Bronchial epithelial cell (primary cell): ENCODE results near the gene PKNOX2. TPM values are rescaled to one million over a fixed set of nuclear protein-coding genes. Genes with fewer than 3 reads are reported as not detected.

Experiments
- DNase-seq: peaks from one replicate; pipeline ENCODE4 v3.0.0-alpha.2; 2010; ENCODE audit warnings: low read depth
- FAIRE-seq: peaks from 2 replicates; lab custom pipeline; 2011; peaks lifted over from hg19 to GRCh38; lab: Jason Lieb, UNC
- H3K27me3 ChIP-seq: 2 replicates; pipeline ENCODE4 v1.5.1; 2011; ENCODE audit warnings: low read length; ENCODE audit not compliant: control insufficient read depth, insufficient read depth
- H3K36me3 ChIP-seq: 2 replicates; pipeline ENCODE4 v1.5.1; 2011; ENCODE audit warnings: low read length; ENCODE audit not compliant: control insufficient read depth, insufficient read depth
- H3K4me3 ChIP-seq: 2 replicates; pipeline ENCODE4 v1.5.1; 2011; ENCODE audit warnings: mild to moderate bottlenecking, low read depth, low read length, control low read depth
- total RNA-seq: library from RNA; depleted of rRNA; stranded (reverse); fragments of >200 nt; gene quantifications from 2 replicates; pipeline ENCODE4 v1.2.1, GENCODE V29; 2014
- TF ChIP-seq, protein P1 (sequence below): IDR thresholded peaks from 2 replicates; pipeline ENCODE4 v1.5.1; 2011; ENCODE audit warnings: mild to moderate bottlenecking, moderate library complexity, low read length, control low read depth, inconsistent platforms; ENCODE audit not compliant: insufficient read depth, severe bottlenecking

PKNOX2 gene
- total RNA-seq, 1 donor from 2014 or later = not detected

DNA sequence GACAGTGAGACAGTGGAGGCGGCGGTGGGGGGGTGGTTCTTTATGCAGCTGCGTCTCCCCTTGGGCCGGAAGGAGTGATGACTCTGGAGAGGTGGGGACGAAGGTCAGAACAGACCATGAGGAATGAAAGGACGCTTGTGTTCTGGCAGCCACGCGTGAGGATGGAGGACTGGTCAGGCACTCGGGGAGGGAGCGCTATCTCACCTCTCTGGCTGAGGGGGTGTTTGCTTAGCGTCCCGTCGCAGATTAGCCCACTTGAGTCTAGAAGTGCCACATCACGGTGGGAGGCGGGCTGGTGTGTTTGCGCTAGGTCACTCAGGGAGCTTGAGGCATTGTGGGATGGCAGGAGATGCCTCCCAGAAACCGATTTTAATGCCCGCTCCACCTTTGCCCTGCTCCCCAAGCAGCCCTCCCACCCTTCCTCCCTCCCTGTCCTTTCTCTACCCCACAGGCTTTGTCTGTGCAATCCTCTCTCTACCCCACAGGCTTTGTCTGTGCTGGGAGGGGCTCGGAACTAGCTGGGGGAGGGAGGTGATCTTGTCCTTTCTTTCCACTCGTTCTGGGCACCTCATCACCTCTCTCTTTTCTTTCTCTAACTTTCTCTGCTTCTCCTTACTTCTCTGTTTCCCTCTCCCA, 97.8 kb downstream of the PKNOX2 start:
- FAIRE-seq = no peak
- H3K27me3 ChIP-seq = peaks cover 17% of the 10 kb centered on the region
- H3K36me3 ChIP-seq = no peaks in the 10 kb centered on the region
- DNase-seq = no peak
- no peak overlapping the region for H3K4me3 ChIP-seq
- TF ChIP-seq, protein P1, sequence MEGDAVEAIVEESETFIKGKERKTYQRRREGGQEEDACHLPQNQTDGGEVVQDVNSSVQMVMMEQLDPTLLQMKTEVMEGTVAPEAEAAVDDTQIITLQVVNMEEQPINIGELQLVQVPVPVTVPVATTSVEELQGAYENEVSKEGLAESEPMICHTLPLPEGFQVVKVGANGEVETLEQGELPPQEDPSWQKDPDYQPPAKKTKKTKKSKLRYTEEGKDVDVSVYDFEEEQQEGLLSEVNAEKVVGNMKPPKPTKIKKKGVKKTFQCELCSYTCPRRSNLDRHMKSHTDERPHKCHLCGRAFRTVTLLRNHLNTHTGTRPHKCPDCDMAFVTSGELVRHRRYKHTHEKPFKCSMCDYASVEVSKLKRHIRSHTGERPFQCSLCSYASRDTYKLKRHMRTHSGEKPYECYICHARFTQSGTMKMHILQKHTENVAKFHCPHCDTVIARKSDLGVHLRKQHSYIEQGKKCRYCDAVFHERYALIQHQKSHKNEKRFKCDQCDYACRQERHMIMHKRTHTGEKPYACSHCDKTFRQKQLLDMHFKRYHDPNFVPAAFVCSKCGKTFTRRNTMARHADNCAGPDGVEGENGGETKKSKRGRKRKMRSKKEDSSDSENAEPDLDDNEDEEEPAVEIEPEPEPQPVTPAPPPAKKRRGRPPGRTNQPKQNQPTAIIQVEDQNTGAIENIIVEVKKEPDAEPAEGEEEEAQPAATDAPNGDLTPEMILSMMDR = no peak

DNA sequence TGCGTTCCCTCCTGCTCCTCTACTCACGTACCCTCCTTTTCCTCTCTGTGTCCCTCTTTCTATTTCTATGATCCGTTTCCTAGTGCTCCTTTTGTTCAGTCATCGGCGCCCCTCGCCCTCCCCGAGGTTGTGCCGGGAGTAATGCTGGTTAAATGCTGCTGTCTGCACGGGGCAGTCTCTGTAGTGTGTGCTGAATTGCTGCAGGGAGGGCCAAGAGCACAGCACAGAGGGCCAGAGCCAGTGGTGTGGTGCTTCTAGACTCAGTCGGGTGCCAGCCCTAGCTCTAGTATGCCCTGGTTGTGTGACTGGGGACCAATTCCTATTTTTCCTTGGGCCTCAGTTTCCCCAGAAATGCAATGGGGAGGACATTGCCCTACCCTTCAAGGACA, 98.3 kb downstream of the PKNOX2 start:
- no peak for DNase-seq
- TF ChIP-seq, protein P1 = no peak
- no peaks in the 10 kb centered on the region for H3K36me3 ChIP-seq
- no peak overlapping the region for H3K4me3 ChIP-seq
- H3K27me3 ChIP-seq = peaks cover 17% of the 10 kb centered on the region
- no peak for FAIRE-seq

DNA sequence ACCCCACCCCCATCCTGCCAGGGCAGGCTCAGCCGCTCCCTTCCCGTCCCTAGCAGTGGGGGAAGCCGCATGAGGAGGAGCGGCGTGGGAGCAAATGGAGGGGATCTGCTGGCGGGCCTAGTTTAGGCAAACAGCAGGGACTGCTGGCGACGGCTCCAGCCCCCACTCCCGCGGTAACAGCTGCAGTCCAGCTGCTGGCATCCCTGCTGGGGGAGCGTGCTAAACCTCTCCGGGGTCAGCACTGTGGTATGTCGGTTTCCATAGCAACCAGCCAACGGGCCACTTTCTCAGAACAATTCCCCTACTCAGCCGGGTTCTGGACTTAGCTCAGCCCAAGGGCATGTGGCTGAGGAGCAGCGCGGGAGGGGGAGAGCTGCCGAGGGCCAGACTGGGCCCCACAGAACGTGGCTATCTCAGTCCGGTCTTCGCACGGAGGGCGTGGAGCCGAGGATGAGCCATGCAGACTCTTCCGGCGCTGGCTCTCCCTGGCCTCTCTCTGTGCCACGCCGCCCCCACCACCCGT, 98.8 kb downstream of the PKNOX2 start:
- FAIRE-seq (no peak), DNase-seq (no peak)
- TF ChIP-seq, protein P1 = no peak
- Histone ChIP-seq H3K27me3 (peaks cover 17% of the 10 kb centered on the region), H3K36me3 (no peaks in the 10 kb centered on the region), H3K4me3 (no peak overlapping the region)

DNA sequence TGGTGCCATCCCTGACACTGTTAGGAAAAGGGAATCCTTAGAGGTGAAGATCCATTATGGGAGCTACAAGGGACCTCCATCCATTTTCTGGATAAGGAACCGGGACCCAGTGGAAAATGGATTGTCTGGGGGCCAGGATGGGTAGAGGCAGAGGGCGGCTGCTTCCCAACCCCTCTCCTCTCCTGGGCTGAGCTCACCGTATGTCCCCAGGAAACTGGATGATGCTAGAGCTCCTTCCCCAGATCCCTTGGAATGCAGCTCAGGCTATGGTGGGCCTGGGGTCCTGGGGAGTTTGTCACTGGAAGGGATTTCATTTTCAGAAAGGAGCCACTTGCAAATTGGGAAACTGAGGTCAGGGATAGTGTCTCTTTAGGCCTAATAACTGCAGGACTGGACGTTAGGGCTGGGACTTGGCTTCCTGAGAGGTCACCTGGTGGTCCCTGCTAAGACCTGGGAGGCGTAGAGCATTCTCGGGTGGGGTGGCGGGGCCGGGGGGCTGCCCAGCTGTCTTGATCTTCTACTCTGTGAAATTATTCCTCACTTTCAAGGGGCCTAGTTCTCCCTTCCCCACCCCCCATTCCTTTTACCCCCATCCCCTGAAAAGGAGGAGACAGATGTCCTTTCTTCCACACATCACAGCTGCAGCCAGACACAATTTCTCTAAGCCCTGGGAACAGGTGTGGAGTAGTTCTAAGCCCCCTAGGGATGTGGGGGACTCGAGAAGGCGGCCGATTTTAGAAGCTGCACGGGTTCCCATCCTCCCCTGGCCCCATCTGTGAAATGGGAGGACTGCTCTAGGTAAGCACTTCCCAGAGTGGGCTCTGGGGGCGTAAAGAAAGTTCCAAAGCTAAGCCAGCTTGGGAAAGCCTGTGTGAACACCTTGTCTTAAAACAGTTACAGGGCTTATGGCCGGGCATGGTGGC, 99.8 kb downstream of the PKNOX2 start:
- H3K4me3 ChIP-seq = no peak overlapping the region
- no peak for DNase-seq
- H3K36me3 ChIP-seq = no peaks in the 10 kb centered on the region
- FAIRE-seq = no peak
- peaks cover 17% of the 10 kb centered on the region for H3K27me3 ChIP-seq
- TF ChIP-seq, protein P1 = no peak

DNA sequence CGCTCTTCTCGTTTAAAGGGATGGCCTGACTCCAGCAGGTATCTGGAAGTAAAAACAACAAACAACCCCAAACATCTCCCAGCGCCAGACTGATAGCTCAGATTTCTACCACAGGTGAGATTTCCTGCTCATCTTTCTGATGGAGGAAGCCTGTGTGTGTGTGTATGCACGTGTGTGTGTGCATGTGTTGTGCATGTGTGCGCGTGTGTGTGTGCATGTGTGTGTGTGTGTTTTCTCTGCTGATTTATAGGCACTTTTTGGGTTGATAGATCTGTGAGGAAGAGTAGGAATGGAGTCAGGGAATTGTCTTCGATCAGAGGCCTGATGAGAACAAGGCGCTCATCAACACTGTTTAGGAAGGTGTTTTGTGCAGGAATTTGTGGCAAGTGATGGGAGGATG, 103.0 kb downstream of the PKNOX2 start:
- TF ChIP-seq, protein P1 = no peak
- FAIRE-seq = no peak
- Histone ChIP-seq H3K4me3 (no peak overlapping the region), H3K27me3 (peaks cover 9% of the 10 kb centered on the region), H3K36me3 (no peaks in the 10 kb centered on the region)
- no peak for DNase-seq
